HepG2 (cell line): ENCODE measurements around the gene VWA3A. TPM values are rescaled to one million over a fixed set of nuclear protein-coding genes. Genes with fewer than 3 reads are reported as not detected.
A peak's percentile ranks its signal among the peaks of the same experiment; 100 is the strongest.

Experiments used
- E2F5 ChIP-seq: sonication (generic); formaldehyde crosslinking; conservative IDR thresholded peaks from 2 replicates; pipeline ENCODE4 v1.4.0; 2020; ENCODE audit warnings: missing genetic modification reagents
- FOXC1 ChIP-seq: sonication (generic); formaldehyde crosslinking; IDR thresholded peaks from 2 replicates; pipeline ENCODE4 v1.8.0; 2022; ENCODE audit warnings: mild to moderate bottlenecking, missing genetic modification reagents, borderline replicate concordance
- RBM39 ChIP-seq: fragments of 200-400 bp; formaldehyde crosslinking; IDR thresholded peaks from one replicate; pipeline ENCODE4 v1.6.1; 2018; ENCODE audit warnings: antibody characterized with exemption, mild to moderate bottlenecking, low read depth, low read length; ENCODE audit not compliant: poor library complexity, severe bottlenecking
- SMARCC2 ChIP-seq: fragments of 450-650 bp; IDR thresholded peaks from 2 replicates; pipeline ENCODE4 v1.6.1; 2017; ENCODE audit warnings: antibody characterized with exemption, mild to moderate bottlenecking
- SRSF9 ChIP-seq: fragments of 200-400 bp; formaldehyde crosslinking; IDR thresholded peaks from 2 replicates; pipeline ENCODE4 v1.6.1; 2018; ENCODE audit warnings: borderline replicate concordance, mild to moderate bottlenecking, low read depth, low read length; ENCODE audit not compliant: insufficient read depth, poor library complexity, severe bottlenecking
- SUZ12 ChIP-seq: fragments of 150-350 bp; IDR thresholded peaks from 2 replicates; pipeline ENCODE4 v1.6.1; 2014; ENCODE audit warnings: low read depth, low read length
- XRCC5 ChIP-seq: fragments of 200-400 bp; formaldehyde crosslinking; optimal IDR thresholded peaks from 2 replicates; pipeline ENCODE3; 2017; ENCODE audit warnings: mild to moderate bottlenecking, low read length
- ZBTB40 ChIP-seq, 2 experiments: fragments of 450-650 bp in 1 of 2; sonication (generic) in 1 of 2; formaldehyde crosslinking in 1 of 2; IDR thresholded peaks; 2 replicates each; pipeline versions ENCODE4 v1.6.1 to v1.8.0; 2016 to 2022; ENCODE audit warnings: antibody characterized with exemption in 1 of 2, mild to moderate bottlenecking in 1 of 2, missing genetic modification reagents in 1 of 2
- ZNF331 ChIP-seq: sonication (generic); formaldehyde crosslinking; IDR thresholded peaks from 2 replicates; pipeline ENCODE4 v1.4.0; 2020; ENCODE audit warnings: missing genetic modification reagents
- ZNF33B ChIP-seq: sonication (generic); formaldehyde crosslinking; IDR thresholded peaks from 2 replicates; pipeline ENCODE4 v1.5.1; 2020; ENCODE audit warnings: mild to moderate bottlenecking, missing genetic modification reagents
- ZNF556 ChIP-seq: sonication (generic); formaldehyde crosslinking; IDR thresholded peaks from 2 replicates; pipeline ENCODE4 v1.4.0; 2020; ENCODE audit warnings: mild to moderate bottlenecking, missing genetic modification reagents, borderline replicate concordance
- ZNF597 ChIP-seq: sonication (generic); formaldehyde crosslinking; IDR thresholded peaks from 2 replicates; pipeline ENCODE4 v1.5.0; 2020; ENCODE audit warnings: missing genetic modification reagents
- polyA plus RNA-seq, 8 experiments: library from polyadenylated mRNA; depleted of rRNA in 3 of 8; stranded (reverse) in 7 of 8; unstranded in 1 of 8; fragments of >200 nt; fragmentation: Illumina TruSeq in 4 of 8; extraction: Trizol in 4 of 8; gene quantifications; 2 replicates each; pipeline versions ENCODE4 v1.2.1 to v1.2.3, GENCODE V29; 2011 to 2016; ENCODE audit warnings: low read depth in 4 of 8, missing spikeins in 1 of 8, mixed read lengths in 1 of 8; ENCODE audit not compliant: insufficient read depth in 1 of 8
- total RNA-seq, 5 experiments: library from RNA; depleted of rRNA; stranded (reverse); fragments of >200 nt; fragmentation: Illumina TruSeq; extraction: Trizol; gene quantifications; 2 replicates each; pipeline ENCODE4 v1.2.3, GENCODE V29; 2016; ENCODE audit warnings: low read depth in 1 of 5
- TF ChIP-seq, protein P1 (sequence below): sonication (generic); formaldehyde crosslinking; IDR thresholded peaks from 2 replicates; pipeline ENCODE4 v1.4.0; 2020; ENCODE audit warnings: mild to moderate bottlenecking, missing genetic modification reagents
- TF ChIP-seq, protein P2 (sequence below): sonication (generic); formaldehyde crosslinking; IDR thresholded peaks from 2 replicates; pipeline ENCODE4 v1.4.0; 2020; ENCODE audit warnings: mild to moderate bottlenecking, missing genetic modification reagents

The VWA3A gene
- total and polyA plus RNA-seq, 2 of the 13 experiments (the other 11 are each of a cell fraction or from before 2014, with no cell fraction given): 0.03 to 0.07 TPM

DNA sequence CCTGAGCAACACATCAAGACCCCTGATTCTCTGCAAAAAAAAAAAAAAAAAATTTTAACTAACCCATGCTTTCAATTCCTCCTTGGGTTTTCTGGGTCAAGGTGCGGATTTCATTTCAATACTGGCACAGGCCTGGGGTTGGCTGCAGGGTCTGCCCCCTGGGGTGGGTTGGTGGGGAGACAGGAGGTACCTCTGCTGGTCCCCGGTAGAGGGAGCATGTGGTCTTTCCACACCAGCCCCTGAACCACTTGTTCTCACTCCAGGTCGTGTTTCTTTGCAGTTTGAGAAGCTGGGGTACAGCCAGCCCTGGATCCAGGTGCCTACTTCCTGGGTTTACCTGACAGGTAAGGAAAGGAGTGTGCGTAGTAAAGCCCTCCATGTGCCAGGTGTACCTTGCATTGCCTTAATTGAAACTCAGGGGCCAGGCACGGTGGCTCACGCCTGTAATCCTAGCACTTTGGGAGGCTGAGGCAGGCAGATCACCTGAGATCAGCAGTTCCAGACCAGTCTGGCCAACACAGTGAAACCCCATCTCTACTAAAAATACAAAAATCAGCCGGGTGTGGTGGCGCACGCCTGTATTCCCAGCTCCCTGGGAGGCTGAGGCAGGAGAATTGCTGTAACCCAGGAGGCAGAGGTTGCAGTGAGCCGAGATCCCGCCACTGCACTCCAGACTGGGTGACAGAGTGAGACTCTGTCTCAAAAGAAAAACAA is 91.7 kb downstream of the VWA3A start (continued):
- TF ChIP-seq ZNF597 (no peak), SRSF9 (no peak), FOXC1 (CRISPR knock-in tag) (no peak), SUZ12 (no peak), E2F5 (CRISPR knock-in tag) (no peak), ZNF556 (CRISPR knock-in tag) (no peak), ZNF33B (CRISPR knock-in tag) (no peak), ZBTB40 (IDR thresholded peaks at IDR 0.05) (no peak), ZBTB40 (CRISPR knock-in tag; IDR thresholded peaks at IDR 0.05) (no peak), SMARCC2 (no peak), XRCC5 (peak; percentile 70), ZNF331 (0 out of 2 replicates have a peak, but pooled peaks have one; percentile 18), RBM39 (peak; percentile 34)
- TF ChIP-seq, protein P1, sequence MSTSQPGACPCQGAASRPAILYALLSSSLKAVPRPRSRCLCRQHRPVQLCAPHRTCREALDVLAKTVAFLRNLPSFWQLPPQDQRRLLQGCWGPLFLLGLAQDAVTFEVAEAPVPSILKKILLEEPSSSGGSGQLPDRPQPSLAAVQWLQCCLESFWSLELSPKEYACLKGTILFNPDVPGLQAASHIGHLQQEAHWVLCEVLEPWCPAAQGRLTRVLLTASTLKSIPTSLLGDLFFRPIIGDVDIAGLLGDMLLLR: 0 out of 2 replicates have a peak, but pooled peaks have one; percentile 22
- TF ChIP-seq, protein P2, sequence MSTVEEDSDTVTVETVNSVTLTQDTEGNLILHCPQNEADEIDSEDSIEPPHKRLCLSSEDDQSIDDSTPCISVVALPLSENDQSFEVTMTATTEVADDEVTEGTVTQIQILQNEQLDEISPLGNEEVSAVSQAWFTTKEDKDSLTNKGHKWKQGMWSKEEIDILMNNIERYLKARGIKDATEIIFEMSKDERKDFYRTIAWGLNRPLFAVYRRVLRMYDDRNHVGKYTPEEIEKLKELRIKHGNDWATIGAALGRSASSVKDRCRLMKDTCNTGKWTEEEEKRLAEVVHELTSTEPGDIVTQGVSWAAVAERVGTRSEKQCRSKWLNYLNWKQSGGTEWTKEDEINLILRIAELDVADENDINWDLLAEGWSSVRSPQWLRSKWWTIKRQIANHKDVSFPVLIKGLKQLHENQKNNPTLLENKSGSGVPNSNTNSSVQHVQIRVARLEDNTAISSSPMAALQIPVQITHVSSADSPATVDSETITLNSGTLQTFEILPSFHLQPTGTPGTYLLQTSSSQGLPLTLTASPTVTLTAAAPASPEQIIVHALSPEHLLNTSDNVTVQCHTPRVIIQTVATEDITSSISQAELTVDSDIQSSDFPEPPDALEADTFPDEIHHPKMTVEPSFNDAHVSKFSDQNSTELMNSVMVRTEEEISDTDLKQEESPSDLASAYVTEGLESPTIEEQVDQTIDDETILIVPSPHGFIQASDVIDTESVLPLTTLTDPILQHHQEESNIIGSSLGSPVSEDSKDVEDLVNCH: no peak
